ENCODE results near the gene SHB. TPM values are rescaled to one million over a fixed set of nuclear protein-coding genes. Genes with fewer than 3 reads are reported as not detected.

Gene SHB
- total and polyA plus RNA-seq, 2 of the 8 experiments (the other 6 are each of a cell fraction or from before 2014, with no cell fraction given), result 4.1 to 12.6 TPM

DNA sequence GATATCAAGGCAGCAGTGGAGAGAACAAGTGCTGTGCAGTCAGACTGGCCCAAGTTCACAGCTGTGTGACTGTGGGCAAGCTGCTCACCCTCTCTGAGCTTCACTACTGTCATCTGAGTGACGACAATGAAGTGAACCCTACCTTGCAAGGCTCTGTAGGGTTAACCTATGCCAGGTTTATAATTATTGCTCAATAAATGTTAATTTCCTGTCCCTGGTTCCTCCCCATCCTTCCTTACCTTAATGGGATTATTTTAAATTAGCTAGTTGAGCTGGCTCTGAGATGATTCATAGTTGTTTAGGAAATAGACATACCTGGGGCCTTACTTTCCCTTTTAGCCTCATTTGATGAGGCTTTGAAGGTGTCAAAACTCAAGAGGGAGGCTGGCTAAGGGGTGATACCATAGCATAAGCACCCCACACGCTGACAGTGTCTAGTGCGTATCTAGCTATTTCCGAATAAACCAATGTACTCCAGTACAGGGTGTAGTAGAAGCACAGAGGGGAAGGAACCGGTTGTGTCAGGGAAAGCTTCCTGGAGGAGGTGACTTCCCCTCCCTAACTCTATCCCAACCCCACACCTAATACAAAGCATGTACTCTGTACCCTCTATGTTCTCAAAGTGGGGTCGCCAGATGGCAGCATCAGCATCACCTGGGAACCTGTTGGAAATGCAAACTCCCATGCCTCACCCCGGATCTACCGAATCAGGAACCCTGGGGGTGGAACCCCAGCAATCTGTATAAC, 101.8 kb downstream of the SHB start:
- no peak for DNase-seq (ENCODE audit: low read depth in 1 of 2, low spot score in 2 of 2)
- Histone ChIP-seq H4K91ac (replicated peaks; ENCODE audit: insufficient read length, low read length) (no peak overlapping the region), H2AFZ (ENCODE audit: low read length) (no peak overlapping the region), H3K23me2 (ENCODE audit: low read depth, low read length) (no peaks in the 10 kb centered on the region), H3K9me3 (ENCODE audit: insufficient read depth in 2 of 2, low read depth in 1 of 2, low read length in 1 of 2) (no peaks in the 10 kb centered on the region), H2BK12ac (ENCODE audit: low read depth, low read length) (no peak overlapping the region), H3K36me3 (ENCODE audit: control insufficient read depth in 2 of 4, insufficient read depth in 4 of 4, low read length in 3 of 4) (no peaks in the 10 kb centered on the region; a peak in 1 of 8 replicates), H4K8ac (ENCODE audit: extremely low read depth, insufficient read depth, low read length) (no peak overlapping the region), H2BK15ac (ENCODE audit: low read length) (no peak overlapping the region), H3K56ac (replicated peaks; ENCODE audit: insufficient read length, low read depth, low read length) (no peak overlapping the region), H3K9ac (replicated peaks in 1 of 4; ENCODE audit: extremely low read depth in 1 of 4, low read depth in 3 of 4, low read length in 3 of 4) (no peak overlapping the region), H2AK5ac (ENCODE audit: low read depth, low read length) (no peak overlapping the region), H3K27me3 (replicated peaks in 1 of 4; ENCODE audit: control insufficient read depth in 3 of 4, extremely low read depth in 1 of 4, insufficient read depth in 3 of 4, low read length in 3 of 4) (no peaks in the 10 kb centered on the region), H3K27ac (ENCODE audit: low read depth, low read length) (no peak overlapping the region), H4K20me1 (replicated peaks in 1 of 2; ENCODE audit: control insufficient read depth in 1 of 2, insufficient read depth in 2 of 2, low read length in 2 of 2) (peaks cover 0 to 5% of the 10 kb centered on the region in 2 experiments), H2BK5ac (ENCODE audit: low read depth, low read length) (no peak overlapping the region), H3K79me1 (ENCODE audit: low read depth, low read length) (no peaks in the 10 kb centered on the region), H2BK120ac (replicated peaks; ENCODE audit: low read depth, low read length) (no peak overlapping the region), H2BK20ac (ENCODE audit: low read length) (no peak overlapping the region), H3K4me3 (ENCODE audit: extremely low read depth in 1 of 4, insufficient read depth in 2 of 4, low read depth in 3 of 4, low read length in 4 of 4) (no peak overlapping the region), H3K4me1 (replicated peaks in 1 of 4; ENCODE audit: control insufficient read depth in 3 of 4, insufficient read depth in 4 of 4, low read length in 3 of 4) (peaks cover 0 to 3% (median 0%) of the 10 kb centered on the region in 4 experiments; a peak in 2 of 7 replicates), H3K79me2 (ENCODE audit: control insufficient read depth in 1 of 2, insufficient read depth in 2 of 2, low read length in 2 of 2) (no peaks in the 10 kb centered on the region), H4K5ac (ENCODE audit: insufficient read length, low read depth, low read length) (no peak overlapping the region), H3K23ac (ENCODE audit: insufficient read length) (no peak overlapping the region), H3K4ac (replicated peaks; ENCODE audit: insufficient read length, low read depth, low read length) (no peak overlapping the region), H3K4me2 (ENCODE audit: insufficient read depth in 1 of 2, low read depth in 2 of 2, low read length in 2 of 2) (no peak overlapping the region), H3K14ac (ENCODE audit: insufficient read length) (no peak overlapping the region), H3K18ac (ENCODE audit: extremely low read depth, low read length) (no peak overlapping the region)
- CTCF ChIA-PET (ENCODE audit: partially characterized antibody), result interaction anchor here (0.8 to 1.9 kb wide), 13 partner anchors 9 to 194 kb away, joined by 3 to 6 read pairs (median 3); no protein-coding TSS in a partner anchor
- POLR2A ChIA-PET (ENCODE audit: partially characterized antibody), result no interaction called here
- WGBS, 2 experiments (ENCODE audit: extremely low coverage in 1 of 2, insufficient coverage in 1 of 2, insufficient read length in 1 of 2, insufficient replicate concordance in 2 of 2, low coverage in 1 of 2, low lambda C conversion rate in 2 of 2, missing lambda C conversion rate in 1 of 2), result 90% methylated on average over 8 of the region's 8 CpGs; no CpG with 5 or more reads in 1 of the 2 experiments
- FAIRE-seq, result no peak
- no peak for TF ChIP-seq RBBP5 (IDR thresholded peaks at IDR 0.05; ENCODE audit: borderline replicate concordance, low read depth, low read length)
- TF ChIP-seq RAD21 (IDR thresholded peaks at IDR 0.05 in 1 of 2, conservative IDR thresholded peaks at IDR 0.05 in 1 of 2; ENCODE audit: low read depth in 2 of 2, low read length in 2 of 2), result peak in 1 of 2 experiments; percentile 25; a peak in 1 of 4 replicates
- TF ChIP-seq TAF1 (IDR thresholded peaks at IDR 0.05; ENCODE audit: low read depth, low read length), result no peak
- TF ChIP-seq CBX5 (IDR thresholded peaks at IDR 0.05; ENCODE audit: low read depth, low read length), result no peak
- no peak for TF ChIP-seq FOSL1 (IDR thresholded peaks at IDR 0.05; ENCODE audit: insufficient read depth, low read depth, low read length)
- TF ChIP-seq TCF12 (IDR thresholded peaks at IDR 0.05; ENCODE audit: low read depth, low read length), result no peak
